Measurements from ENCODE around the gene TRA2B.

The TRA2B gene

DNA sequence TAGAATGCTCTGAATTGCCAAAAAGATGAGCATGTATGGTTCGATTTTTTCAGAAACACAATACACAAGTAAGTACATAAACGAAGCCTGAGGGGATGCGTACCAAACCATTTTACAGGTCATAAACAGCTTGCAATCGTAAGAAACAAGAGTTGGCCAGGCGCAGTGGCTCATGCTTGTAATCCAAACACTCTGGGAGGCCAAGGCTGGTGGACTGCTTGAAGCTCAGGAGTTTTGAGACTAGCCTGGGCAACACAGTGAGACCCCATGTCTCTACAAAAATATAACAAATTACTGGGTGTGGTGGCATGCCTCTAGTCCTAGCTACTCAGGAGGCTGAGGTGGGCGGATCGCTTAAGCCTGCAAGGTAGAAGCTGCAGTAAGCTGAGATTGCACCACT, 13.4 kb downstream of the TRA2B start:
- in situ Hi-C loops (cut with MboI; ENCODE audit: low pct_unique_long_range_greater_than_20kb, low sequenced_read_pairs, unreplicated experiment) = no loop called here
- no peak for DNase-seq (ENCODE audit: low spot score)
- TF ChIP-seq, protein P1, sequence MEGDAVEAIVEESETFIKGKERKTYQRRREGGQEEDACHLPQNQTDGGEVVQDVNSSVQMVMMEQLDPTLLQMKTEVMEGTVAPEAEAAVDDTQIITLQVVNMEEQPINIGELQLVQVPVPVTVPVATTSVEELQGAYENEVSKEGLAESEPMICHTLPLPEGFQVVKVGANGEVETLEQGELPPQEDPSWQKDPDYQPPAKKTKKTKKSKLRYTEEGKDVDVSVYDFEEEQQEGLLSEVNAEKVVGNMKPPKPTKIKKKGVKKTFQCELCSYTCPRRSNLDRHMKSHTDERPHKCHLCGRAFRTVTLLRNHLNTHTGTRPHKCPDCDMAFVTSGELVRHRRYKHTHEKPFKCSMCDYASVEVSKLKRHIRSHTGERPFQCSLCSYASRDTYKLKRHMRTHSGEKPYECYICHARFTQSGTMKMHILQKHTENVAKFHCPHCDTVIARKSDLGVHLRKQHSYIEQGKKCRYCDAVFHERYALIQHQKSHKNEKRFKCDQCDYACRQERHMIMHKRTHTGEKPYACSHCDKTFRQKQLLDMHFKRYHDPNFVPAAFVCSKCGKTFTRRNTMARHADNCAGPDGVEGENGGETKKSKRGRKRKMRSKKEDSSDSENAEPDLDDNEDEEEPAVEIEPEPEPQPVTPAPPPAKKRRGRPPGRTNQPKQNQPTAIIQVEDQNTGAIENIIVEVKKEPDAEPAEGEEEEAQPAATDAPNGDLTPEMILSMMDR (IDR thresholded peaks at IDR 0.05; ENCODE audit: extremely low read depth, insufficient read depth, missing control alignments) = no peak

GRCh38 chr3:185920184-185920583, 17.6 kb downstream of the TRA2B start:
- no peak for DNase-seq (ENCODE audit: low spot score)
- in situ Hi-C loops (cut with MboI; ENCODE audit: low pct_unique_long_range_greater_than_20kb, low sequenced_read_pairs, unreplicated experiment) = no loop called here
- TF ChIP-seq, protein P1 (IDR thresholded peaks at IDR 0.05; ENCODE audit: extremely low read depth, insufficient read depth, missing control alignments) = no peak

GRCh38 chr3:185916042-185916833, 21.6 kb downstream of the TRA2B start:
- DNase-seq (ENCODE audit: low spot score) = no peak
- in situ Hi-C loops (cut with MboI; ENCODE audit: low pct_unique_long_range_greater_than_20kb, low sequenced_read_pairs, unreplicated experiment) = no loop called here
- TF ChIP-seq, protein P1 (IDR thresholded peaks at IDR 0.05; ENCODE audit: extremely low read depth, insufficient read depth, missing control alignments) = no peak

DNA sequence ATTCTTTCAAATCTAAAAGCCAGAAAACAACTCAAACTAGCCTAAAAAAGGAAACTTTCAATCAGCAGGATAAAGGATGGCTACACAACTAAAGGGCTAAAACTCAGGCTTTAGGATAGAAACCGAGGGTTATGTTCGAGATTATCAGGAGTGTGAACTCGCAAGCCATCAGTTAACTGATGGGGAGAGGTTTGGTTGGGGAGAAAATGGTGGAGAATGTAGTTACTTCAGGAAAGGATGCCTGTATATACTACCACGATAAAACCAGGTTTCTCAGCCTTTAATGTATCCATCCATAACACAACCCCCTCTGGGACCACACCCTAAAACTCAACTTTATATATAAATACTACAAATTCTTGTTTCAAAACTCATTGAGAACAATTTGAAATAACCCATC, 22.2 kb downstream of the TRA2B start:
- in situ Hi-C loops (cut with MboI; ENCODE audit: low pct_unique_long_range_greater_than_20kb, low sequenced_read_pairs, unreplicated experiment) = no loop called here
- no peak for DNase-seq (ENCODE audit: low spot score)

DNA sequence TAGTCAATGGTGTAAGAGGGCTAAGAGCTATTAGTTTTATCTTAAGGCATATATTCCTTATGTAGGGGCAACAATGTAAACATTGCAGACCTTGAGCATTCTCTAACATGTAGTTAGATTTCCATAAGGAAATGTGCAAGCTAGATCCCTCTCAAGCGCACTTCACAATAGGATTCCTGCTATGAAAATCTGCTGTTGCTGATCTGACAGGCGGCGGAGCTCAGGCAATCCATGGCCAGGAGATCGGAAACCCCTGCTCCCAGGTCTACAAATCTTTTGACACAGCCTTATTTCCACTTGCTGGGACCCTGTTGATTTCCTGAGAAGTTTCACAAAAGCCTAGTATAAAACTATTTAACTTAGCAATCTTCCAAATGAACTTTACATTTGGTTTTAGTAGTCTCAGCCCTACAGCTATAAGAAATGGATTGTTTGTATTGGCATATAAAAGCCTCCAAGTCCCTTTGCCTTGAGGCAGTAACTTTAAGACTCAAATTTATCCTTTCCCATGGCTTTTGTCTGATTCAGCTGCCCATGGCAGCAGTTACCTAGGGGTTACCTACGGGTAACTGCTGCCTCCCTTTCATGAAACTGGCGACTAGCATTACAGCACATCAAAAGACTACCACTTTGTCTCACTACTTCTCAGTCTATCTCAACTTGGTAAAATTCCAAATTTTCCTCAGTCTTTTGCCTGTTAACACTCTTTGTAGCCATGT, 22.7 kb downstream of the TRA2B start:
- DNase-seq (ENCODE audit: low spot score) = no peak
- in situ Hi-C loops (cut with MboI; ENCODE audit: low pct_unique_long_range_greater_than_20kb, low sequenced_read_pairs, unreplicated experiment) = no loop called here
- TF ChIP-seq, protein P1 (IDR thresholded peaks at IDR 0.05; ENCODE audit: extremely low read depth, insufficient read depth, missing control alignments) = no peak

More for the DNA sequence above, 22.2 kb downstream of the TRA2B start:
- TF ChIP-seq, protein P1 (IDR thresholded peaks at IDR 0.05; ENCODE audit: extremely low read depth, insufficient read depth, missing control alignments) = no peak

GRCh38 chr3:185912929-185913901, 24.6 kb downstream of the TRA2B start:
- in situ Hi-C loops (cut with MboI; ENCODE audit: low pct_unique_long_range_greater_than_20kb, low sequenced_read_pairs, unreplicated experiment) = no loop called here
- DNase-seq (ENCODE audit: low spot score) = no peak
- TF ChIP-seq, protein P1 (IDR thresholded peaks at IDR 0.05; ENCODE audit: extremely low read depth, insufficient read depth, missing control alignments) = no peak
